CD4-positive, alpha-beta T cell treated with Interleukin-2 at 100 ng/mL for 4 hours (primary cell): Measurements from ENCODE around the gene MAP3K21.

Source experiments
- DNase-seq: peaks from one replicate; pipeline ENCODE4 v3.0.0-alpha.2; 2020; ENCODE audit warnings: low spot score

The MAP3K21 gene

DNA sequence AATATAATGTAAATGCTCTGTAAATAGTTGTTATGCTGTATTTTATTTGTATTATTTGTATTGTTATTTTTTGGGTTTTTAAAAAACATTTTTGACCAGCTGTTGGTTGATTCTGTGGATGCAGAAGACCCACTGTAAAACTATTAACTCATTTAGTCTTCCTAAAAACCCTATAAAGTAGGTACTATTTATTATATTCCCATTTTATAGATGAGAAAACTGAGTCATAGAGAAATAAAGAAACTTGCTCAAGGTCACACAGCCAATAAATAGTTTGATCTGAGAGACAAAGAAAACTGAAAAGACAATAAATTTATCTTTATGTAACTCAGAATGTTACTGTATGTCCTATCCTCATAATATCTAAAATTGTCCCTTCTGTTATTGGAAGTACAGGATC is 1.2 kb upstream of the MAP3K21 start:
- no peak for DNase-seq

DNA sequence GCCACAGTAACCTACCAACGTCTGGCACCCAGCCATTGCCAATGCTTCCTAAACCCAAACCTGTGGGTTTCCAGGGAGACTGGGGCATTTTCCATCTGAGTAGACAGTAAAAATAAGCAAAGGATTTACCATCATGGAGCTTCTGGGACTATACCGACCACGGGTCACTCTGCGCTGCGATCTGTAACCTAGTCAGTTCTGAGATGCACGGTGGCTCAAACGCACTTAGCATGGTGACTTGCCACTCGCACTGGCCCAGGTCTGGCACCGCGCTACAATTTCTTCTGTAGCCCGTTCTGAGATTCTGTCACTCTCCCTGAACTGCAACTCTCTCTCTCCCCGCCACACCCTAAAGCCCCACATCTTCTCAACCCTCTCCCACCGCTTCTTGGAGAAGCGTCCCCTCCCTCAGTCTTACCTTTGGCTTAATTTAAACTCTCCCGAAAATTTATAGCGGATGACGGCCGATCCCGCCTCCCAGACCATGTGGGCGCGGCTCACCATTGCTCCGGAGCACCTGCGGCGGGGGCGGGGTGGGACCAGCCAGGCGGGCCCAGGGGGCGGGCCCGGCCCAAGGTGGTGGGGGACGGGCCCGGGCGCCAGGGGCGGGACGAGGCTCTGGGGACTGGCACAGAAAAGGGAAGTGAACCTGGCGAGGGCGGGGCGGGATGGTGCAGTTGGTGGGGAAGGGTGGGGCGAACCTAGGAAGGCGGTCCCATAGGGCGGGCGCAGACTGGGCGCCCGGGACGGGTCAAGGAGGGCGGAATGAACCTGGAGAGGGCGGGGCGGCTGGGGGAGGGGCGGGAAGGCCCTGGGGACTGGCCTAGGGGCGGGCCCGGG is 493 bp upstream of the MAP3K21 start:
- peak; percentile 94 for DNase-seq

DNA sequence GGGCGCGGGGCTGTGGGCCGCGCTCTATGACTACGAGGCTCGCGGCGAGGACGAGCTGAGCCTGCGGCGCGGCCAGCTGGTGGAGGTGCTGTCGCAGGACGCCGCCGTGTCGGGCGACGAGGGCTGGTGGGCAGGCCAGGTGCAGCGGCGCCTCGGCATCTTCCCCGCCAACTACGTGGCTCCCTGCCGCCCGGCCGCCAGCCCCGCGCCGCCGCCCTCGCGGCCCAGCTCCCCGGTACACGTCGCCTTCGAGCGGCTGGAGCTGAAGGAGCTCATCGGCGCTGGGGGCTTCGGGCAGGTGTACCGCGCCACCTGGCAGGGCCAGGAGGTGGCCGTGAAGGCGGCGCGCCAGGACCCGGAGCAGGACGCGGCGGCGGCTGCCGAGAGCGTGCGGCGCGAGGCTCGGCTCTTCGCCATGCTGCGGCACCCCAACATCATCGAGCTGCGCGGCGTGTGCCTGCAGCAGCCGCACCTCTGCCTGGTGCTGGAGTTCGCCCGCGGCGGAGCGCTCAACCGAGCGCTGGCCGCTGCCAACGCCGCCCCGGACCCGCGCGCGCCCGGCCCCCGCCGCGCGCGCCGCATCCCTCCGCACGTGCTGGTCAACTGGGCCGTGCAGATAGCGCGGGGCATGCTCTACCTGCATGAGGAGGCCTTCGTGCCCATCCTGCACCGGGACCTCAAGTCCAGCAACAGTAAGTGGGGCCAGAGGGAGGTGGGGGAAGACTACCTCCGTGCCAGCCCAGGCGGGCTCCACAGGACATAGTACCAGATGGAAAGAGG is 808 bp downstream of the MAP3K21 start:
- DNase-seq = peak; percentile 14

- no peak for DNase-seq
Measured at GRCh38 chr1:233331676-233332519, 4.4 kb downstream of the MAP3K21 start.

GRCh38 chr1:233333086-233333485 is 5.6 kb downstream of the MAP3K21 start:
- no peak for DNase-seq

DNA sequence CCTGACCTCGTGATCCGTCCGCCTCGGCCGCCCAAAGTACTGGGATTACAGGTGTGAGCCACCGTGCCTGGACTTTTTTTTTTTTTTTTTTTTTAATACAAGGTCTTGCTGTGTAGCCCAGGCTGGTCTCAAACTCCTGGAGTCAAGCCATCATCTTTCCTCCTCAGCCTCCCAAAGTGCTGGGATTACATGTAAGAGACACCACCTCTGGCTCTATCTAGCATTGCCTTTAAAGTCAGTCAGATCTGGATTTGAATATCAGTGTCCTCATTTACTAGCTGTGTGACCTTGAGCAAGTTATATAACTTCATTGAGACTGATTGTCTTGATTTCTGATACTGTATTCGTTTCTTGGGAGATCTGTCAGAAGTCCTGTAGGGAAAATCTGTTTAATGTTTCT is 6.6 kb downstream of the MAP3K21 start:
- DNase-seq = no peak

DNA sequence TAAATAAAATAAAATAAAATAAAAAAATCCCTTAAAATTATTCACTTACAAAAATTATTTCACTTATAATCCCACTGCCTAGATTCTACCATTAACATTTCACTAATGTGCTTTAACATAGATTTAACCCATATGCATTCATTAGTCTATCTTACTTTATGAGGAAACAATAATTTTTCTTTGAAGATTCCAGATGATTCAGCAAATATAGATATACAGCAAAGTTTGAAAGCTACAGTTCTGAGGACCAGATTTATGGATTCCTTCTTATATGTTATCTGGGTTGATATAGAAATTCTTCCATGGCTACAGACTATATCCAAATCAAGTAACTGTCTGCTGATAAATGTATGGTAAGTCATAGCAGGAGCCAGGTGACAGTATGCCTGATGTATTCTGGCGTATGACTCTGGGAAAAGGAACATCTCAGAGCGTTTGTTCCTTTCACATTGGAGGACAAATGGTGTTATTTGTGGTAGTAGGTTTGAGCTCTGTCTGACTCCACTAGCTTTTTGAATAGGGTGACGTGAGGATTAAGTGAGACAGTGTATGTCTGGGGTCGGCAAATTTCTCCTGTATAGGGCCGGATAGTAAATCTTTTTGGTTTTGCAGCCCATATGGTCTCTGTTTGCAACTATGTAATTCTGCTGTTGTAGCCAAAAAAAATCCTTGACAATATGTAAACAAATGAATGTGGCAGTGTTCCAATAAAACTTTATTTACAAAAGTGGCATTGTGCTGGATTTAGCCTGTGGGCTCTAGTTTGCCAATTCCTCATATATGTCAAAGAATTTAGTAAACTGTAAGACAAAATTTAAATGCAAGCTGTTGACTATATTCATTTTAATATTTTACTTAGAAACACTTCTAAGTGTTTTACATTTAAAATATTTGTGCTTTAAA is 9.3 kb downstream of the MAP3K21 start:
- DNase-seq = no peak

DNA sequence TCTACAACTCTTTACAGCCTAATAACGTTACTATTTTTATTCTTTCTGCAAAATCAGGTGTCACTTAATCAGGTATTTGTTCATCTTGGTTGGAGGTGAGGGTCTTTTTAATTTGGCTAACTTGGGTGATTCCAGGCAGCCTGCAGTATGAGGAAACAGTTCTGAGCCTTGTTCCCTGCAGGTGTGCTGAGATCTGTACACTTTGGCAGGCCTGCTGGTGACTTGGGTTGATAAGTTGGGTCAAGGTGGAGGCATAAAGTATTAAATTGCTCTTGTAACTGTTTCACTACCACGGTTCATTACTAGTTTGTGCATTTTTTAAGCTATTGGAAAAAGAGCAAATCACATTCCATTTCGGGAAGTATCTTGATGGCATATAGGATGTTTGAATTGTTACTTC is 10.0 kb downstream of the MAP3K21 start:
- DNase-seq = no peak

DNA sequence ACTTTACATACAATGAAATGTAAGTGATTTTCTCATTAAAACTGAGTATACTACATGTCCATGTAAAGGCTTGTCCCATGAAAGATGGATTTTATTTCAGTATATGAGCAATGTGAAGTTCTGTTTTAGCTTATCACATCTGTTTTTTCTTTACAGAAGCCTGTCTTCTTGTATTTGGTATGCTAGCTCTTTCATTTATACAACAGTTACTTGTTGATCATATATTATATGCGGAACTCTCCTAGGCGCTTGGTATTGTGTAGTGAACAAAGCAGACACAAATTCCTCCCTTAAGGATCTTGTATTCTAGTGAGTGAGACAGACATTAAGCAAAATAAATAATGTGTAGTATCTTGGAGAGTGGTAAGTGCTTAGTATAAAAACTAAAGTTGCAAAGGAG is 10.6 kb downstream of the MAP3K21 start:
- no peak for DNase-seq

GRCh38 chr1:233340031-233340555 is 12.6 kb downstream of the MAP3K21 start:
- no peak for DNase-seq

GRCh38 chr1:233340966-233341516 is 13.5 kb downstream of the MAP3K21 start:
- DNase-seq = no peak

GRCh38 chr1:233342086-233342485 is 14.6 kb downstream of the MAP3K21 start:
- DNase-seq = no peak

GRCh38 chr1:233343262-233343661 is 15.7 kb downstream of the MAP3K21 start:
- no peak for DNase-seq

DNA sequence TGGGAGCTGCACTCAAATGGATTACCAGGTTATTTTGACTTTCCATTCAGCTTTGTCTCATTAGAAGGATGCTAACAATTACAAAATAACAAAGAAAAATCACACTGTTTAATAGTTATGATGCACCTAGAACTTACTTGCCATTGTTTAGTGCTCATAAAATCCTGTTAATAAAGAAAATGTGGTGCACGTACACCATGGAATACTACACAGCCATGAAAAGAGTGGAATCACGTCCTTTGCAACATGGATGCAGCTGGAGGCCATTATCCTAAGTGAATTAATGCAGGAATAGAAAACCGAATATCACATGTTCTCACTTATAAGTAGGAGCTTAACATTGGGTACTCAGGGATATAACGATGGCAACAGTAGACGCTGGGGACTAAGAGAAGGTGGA is 19.8 kb downstream of the MAP3K21 start:
- no peak for DNase-seq

- DNase-seq = no peak
Measured at GRCh38 chr1:233349137-233349536, 21.6 kb downstream of the MAP3K21 start.

DNA sequence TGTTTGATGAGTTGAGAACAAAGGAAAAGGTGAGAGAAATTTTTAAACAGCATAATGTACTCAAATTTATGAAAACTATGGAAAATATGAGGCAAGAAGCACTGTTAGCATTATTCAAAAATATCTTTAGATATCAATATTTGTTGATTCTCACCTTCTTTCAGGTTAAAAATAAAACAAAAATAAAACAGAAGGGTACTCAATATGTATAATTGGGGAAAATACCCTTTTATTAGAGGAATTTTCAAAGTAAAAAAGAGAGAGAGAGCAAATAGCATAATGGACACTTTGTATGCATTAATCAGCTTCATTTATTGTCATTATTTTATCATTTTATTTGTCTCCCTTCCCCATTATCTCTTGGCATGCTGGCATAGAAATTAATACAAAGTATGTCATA is 27.5 kb downstream of the MAP3K21 start:
- no peak for DNase-seq

GRCh38 chr1:233355841-233356704 is 28.5 kb downstream of the MAP3K21 start:
- DNase-seq = peak; percentile 30

DNA sequence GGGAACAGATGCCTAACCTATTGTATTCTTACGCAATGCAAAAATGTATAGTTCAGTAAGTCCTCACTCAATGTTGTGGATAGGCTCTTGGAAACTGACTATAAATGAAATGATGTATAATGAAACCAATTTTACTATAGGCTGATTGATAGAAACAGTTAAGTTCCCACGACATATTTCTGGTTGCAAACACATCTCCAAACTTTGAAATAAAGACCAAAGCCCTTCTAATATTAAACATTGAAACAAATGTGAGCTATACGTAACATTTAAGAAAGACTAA is 29.1 kb downstream of the MAP3K21 start:
- DNase-seq = no peak

DNA sequence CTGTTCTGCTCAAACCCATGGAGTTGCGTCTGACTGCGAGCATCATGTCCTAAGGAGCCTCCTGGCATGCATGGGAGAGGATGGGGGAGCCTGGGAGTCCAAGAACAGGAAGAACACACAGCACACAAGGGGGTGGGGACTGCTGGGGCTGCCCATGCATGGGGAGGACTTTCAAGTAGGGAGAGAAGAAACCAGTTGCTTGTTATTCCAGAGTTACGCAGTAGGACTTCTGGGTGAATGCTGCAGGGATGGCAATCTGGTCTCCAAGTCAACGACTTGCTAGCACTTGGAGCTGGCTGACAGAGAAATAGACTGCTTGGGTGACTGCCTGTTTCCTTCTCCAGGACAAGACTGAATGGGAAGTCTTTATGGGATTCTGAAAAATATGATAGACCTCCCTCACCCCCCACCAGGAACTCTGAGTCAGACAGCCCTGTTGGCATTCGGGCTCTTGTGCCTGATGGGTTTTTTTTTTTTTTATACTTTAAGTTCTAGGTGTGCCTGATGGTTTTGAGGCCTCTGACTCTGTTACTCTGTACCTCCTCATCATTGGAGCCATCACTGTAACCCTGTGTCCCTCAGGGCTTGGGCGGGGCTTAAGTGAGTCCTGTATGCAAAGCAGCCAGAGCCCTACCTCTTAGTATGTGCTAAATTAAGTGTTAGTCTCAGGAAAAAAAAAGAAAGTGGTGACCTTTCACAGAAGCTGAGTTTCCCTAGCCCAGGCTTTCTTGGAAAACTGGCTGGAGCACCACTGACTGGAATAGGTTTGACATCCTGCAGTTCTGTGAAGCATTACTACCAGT is 30.3 kb downstream of the MAP3K21 start:
- DNase-seq = no peak
